K562 (cell line): Measurements from ENCODE around the gene TTLL12. TPM values are rescaled to one million over a fixed set of nuclear protein-coding genes. Genes with fewer than 3 reads are reported as not detected.

Experiments
- ATAC-seq: fragments of 200-7000 bp; cut with Tn5 transposase; 3 replicates; pipeline ENCODE4 v1.9.1; 2020; ENCODE audit warnings: moderate library complexity
- BruUV-seq: library from RNA; stranded (reverse); fragments of 400-500 nt; replicated peaks from 2 replicates; lab custom pipeline; 2021; lab: Mats Ljungman, UMichigan
- CTCF ChIA-PET: fragments of 300-600 bp; formaldehyde crosslinking; extraction: SDS; loops from one replicate; lab custom pipeline; 2021; ENCODE audit warnings: low intra/inter-chr PET ratio; lab: Yijun Ruan, JAX
- POLR2A ChIA-PET: fragments of 300-600, 350-650 bp; sonication (Branson Sonifier 250); formaldehyde crosslinking; extraction: SDS; loops from one replicate; lab custom pipeline; 2021; ENCODE audit warnings: antibody characterized with exemption, inconsistent platforms; lab: Yijun Ruan, JAX
- DNase-seq, 4 experiments: peaks; one replicate each; pipeline versions ENCODE4 v3.0.0 to v3.0.0-alpha.2; 2011 to 2018; ENCODE audit warnings: low spot score in 3 of 4, mixed read lengths in 3 of 4; ENCODE audit errors: extremely low read depth in 1 of 4
- FAIRE-seq: peaks from 2 replicates; lab custom pipeline; 2011; peaks lifted over from hg19 to GRCh38; lab: Jason Lieb, UNC
- H2AFZ ChIP-seq: 2 replicates; pipeline ENCODE4 v1.6.0; 2011; ENCODE audit warnings: low read depth, low read length, control low read depth, inconsistent platforms
- H3K27ac ChIP-seq: fragments of 200-600 bp; 3 replicates; pipeline ENCODE4 v1.8.0; 2011; ENCODE audit warnings: low read depth, mild to moderate bottlenecking, control low read depth, inconsistent platforms, low read length, moderate library complexity, mixed read lengths; ENCODE audit errors: extremely low read depth
- H3K27me3 ChIP-seq, 2 experiments: fragments of 300-600 bp in 1 of 2; 2 replicates in 1 of 2; 3 replicates in 1 of 2; pipeline versions ENCODE4 v1.6.0 to v1.8.0; 2011; ENCODE audit warnings: inconsistent platforms in 2 of 2, low read length in 2 of 2, mild to moderate bottlenecking in 1 of 2, mixed read lengths in 1 of 2, moderate library complexity in 1 of 2; ENCODE audit not compliant: control insufficient read depth in 2 of 2, insufficient read depth in 2 of 2
- H3K36me3 ChIP-seq: fragments of 300-600 bp; 3 replicates; pipeline ENCODE4 v1.8.0; 2011; ENCODE audit warnings: mild to moderate bottlenecking, low read length, inconsistent platforms; ENCODE audit not compliant: control insufficient read depth, insufficient read depth
- H3K4me1 ChIP-seq, 2 experiments: fragments of 200-600 bp in 1 of 2; replicated peaks in 1 of 2; 2 replicates in 1 of 2; 3 replicates in 1 of 2; pipeline versions ENCODE4 v1.5.1 to v1.8.0; 2011; ENCODE audit warnings: inconsistent platforms in 2 of 2, low read length in 2 of 2, mild to moderate bottlenecking in 1 of 2, mixed read lengths in 1 of 2, moderate library complexity in 1 of 2; ENCODE audit not compliant: control insufficient read depth in 2 of 2, insufficient read depth in 2 of 2
- H3K4me2 ChIP-seq: 2 replicates; pipeline ENCODE4 v1.6.1; 2011; ENCODE audit warnings: low read length, control low read depth, inconsistent platforms, mixed read lengths; ENCODE audit not compliant: insufficient read depth
- H3K4me3 ChIP-seq: fragments of 200-600 bp; sonication (generic), shearing (Covaris generic); 2 replicates; pipeline ENCODE4 v1.5.1; 2016; ENCODE audit warnings: control low read depth, inconsistent platforms
- H3K79me2 ChIP-seq: fragments of 200-600 bp; 3 replicates; pipeline ENCODE4 v1.8.0; 2011; ENCODE audit warnings: low read length, inconsistent platforms; ENCODE audit not compliant: control insufficient read depth, insufficient read depth
- H3K9ac ChIP-seq, 2 experiments: 2 replicates each; pipeline versions ENCODE4 v1.6.0 to v1.6.1; 2011; ENCODE audit warnings: low read depth in 2 of 2, low read length in 2 of 2, control low read depth in 1 of 2, inconsistent platforms in 1 of 2, mild to moderate bottlenecking in 1 of 2, mixed read lengths in 1 of 2; ENCODE audit not compliant: insufficient read depth in 1 of 2
- H3K9me1 ChIP-seq: one replicate; pipeline ENCODE4 v1.6.0; 2011; ENCODE audit warnings: inconsistent platforms, mild to moderate bottlenecking, low read length, moderate library complexity; ENCODE audit not compliant: control insufficient read depth, insufficient read depth
- H3K9me3 ChIP-seq: replicated peaks from 2 replicates; pipeline ENCODE4 v1.5.1; 2011; ENCODE audit warnings: low read depth, low read length, inconsistent platforms; ENCODE audit not compliant: control insufficient read depth, insufficient read depth
- H4K20me1 ChIP-seq: replicated peaks from 2 replicates; pipeline ENCODE4 v1.6.1; 2011; ENCODE audit warnings: low read length, inconsistent platforms, mixed read lengths; ENCODE audit not compliant: control insufficient read depth, insufficient read depth
- ELK1 ChIP-seq: sonication (generic); formaldehyde crosslinking; IDR thresholded peaks from 2 replicates; pipeline ENCODE4 v1.8.1; 2022; ENCODE audit warnings: missing genetic modification reagents
- IRF2 ChIP-seq: sonication (generic); formaldehyde crosslinking; IDR thresholded peaks from 2 replicates; pipeline ENCODE4 v1.8.1; 2022; ENCODE audit warnings: mild to moderate bottlenecking, missing genetic modification reagents
- MIER1 ChIP-seq: fragments of 450-650 bp; IDR thresholded peaks from 2 replicates; pipeline ENCODE4 v1.6.1; 2016; ENCODE audit warnings: antibody characterized with exemption, mild to moderate bottlenecking, low read depth
- TAF7 ChIP-seq: fragments of 450-650 bp; IDR thresholded peaks from 2 replicates; pipeline ENCODE4 v1.6.1; 2016; ENCODE audit warnings: missing genetic modification characterization, missing compliant biosample characterization
- USF1 ChIP-seq: sonication (generic); formaldehyde crosslinking; IDR thresholded peaks from 2 replicates; pipeline ENCODE4 v1.9.0; 2022; ENCODE audit warnings: mild to moderate bottlenecking, missing genetic modification reagents
- USF2 ChIP-seq: sonication (generic); formaldehyde crosslinking; IDR thresholded peaks from 2 replicates; pipeline ENCODE4 v1.5.0; 2020; ENCODE audit warnings: missing genetic modification reagents
- WGBS: fragments of 100-300 bp; shearing (Covaris generic); methylation state at CpG from one replicate; pipeline ENCODE4 v1.1.6; 2016; ENCODE audit warnings: low coverage, mixed read lengths; ENCODE audit not compliant: insufficient coverage; ENCODE audit errors: missing lambda C conversion rate; 5-methylcytosine and 5-hydroxymethylcytosine counted together
- in situ Hi-C: fragments of 300-500 bp; cut with MboI; formaldehyde crosslinking; loops from 4 replicates; pipeline ENCODE4 v1.15.0; 2018; ENCODE audit warnings: inconsistent platforms, mixed read lengths
- intact Hi-C: fragments of 100-400 bp; cut with micrococcal nuclease; formaldehyde crosslinking; loops from 2 replicates; pipeline ENCODE4 v1.14.2; 2022
- polyA plus RNA-seq, 8 experiments: library from polyadenylated mRNA; depleted of rRNA in 4 of 8; stranded (reverse) in 5 of 8; unstranded in 3 of 8; fragments of >200 nt; fragmentation: Nextera tagmentation in 2 of 8; fragmentation: Illumina TruSeq in 1 of 8; extraction: Ambion mirVana in 2 of 8; extraction: Trizol in 1 of 8; gene quantifications; 2 replicates each; pipeline versions ENCODE4 v1.2.1 to v1.2.3, GENCODE V29; 2011 to 2014; ENCODE audit warnings: inconsistent platforms in 1 of 8, missing spikeins in 1 of 8
- total RNA-seq, 7 experiments: library from RNA; depleted of rRNA in 6 of 7; stranded (reverse); fragments of >200 nt in 6 of 7; fragmentation: Illumina TruSeq in 2 of 7; extraction: Trizol in 2 of 7; gene quantifications; 2 replicates each; pipeline versions ENCODE4 v1.2.1 to v1.2.3, GENCODE V29; 2011 to 2021; ENCODE audit warnings: low replicate concordance in 1 of 7

Gene TTLL12
- total and polyA plus RNA-seq, 9 of the 15 experiments (the other 6 are each of a cell fraction or from before 2014, with no cell fraction given) = 1.3 to 128 (median 43.0) TPM

- intact Hi-C loops (loop anchor here (5.0 kb wide), 1 partner anchor 38 kb away; no protein-coding TSS in a partner anchor), in situ Hi-C loops (no loop called here)
- TF ChIP-seq TAF7 (tag) = no peak
- TF ChIP-seq ELK1 (CRISPR knock-in tag) = no peak
- TF ChIP-seq IRF2 (CRISPR knock-in tag) = no peak
- TF ChIP-seq USF1 (CRISPR knock-in tag) = peak; percentile 48; the same call in 1 of the 2 replicates
- TF ChIP-seq MIER1 = no peak
- TF ChIP-seq USF2 (CRISPR knock-in tag) = peak; percentile 37; the same call in 1 of the 2 replicates
- Histone ChIP-seq H3K9me3 (no peaks in the 10 kb centered on the region), H3K36me3 (no peaks in the 10 kb centered on the region), H3K4me1 (peaks cover 0 to 24% of the 10 kb centered on the region in 2 experiments; a peak in 2 of 5 replicates), H3K27ac (no peak overlapping the region), H3K79me2 (no peaks in the 10 kb centered on the region), H3K4me3 (no peak overlapping the region), H3K27me3 (peaks cover 0 to 40% of the 10 kb centered on the region in 2 experiments; a peak in 2 of 5 replicates), H3K9me1 (no peaks in the 10 kb centered on the region), H2AFZ (no peak overlapping the region), H4K20me1 (peaks cover 4% of the 10 kb centered on the region; the same call in 1 of the 2 replicates), H3K9ac (no peak overlapping the region), H3K4me2 (no peak overlapping the region)
- 8% methylated on average over 3 of the region's 9 CpGs for WGBS
- no peak for FAIRE-seq
- DNase-seq = no peak
- ChIA-PET POLR2A (interaction anchor here (0.6 kb wide), 1 partner anchor 326 kb away, joined by 5 read pairs; no protein-coding TSS in a partner anchor), CTCF (no interaction called here)
- ATAC-seq = no peak
- no TSS peak for BruUV-seq
These were observed 47.5 kb upstream of the TTLL12 start for GRCh38 chr22:43234264-43234988.
